ENCODE data around the gene CCDC120. TPM values are rescaled to one million over a fixed set of nuclear protein-coding genes. Genes with fewer than 3 reads are reported as not detected.

CCDC120 gene
- total RNA-seq, 1 donor from 2014 or later = 8.5 TPM

DNA sequence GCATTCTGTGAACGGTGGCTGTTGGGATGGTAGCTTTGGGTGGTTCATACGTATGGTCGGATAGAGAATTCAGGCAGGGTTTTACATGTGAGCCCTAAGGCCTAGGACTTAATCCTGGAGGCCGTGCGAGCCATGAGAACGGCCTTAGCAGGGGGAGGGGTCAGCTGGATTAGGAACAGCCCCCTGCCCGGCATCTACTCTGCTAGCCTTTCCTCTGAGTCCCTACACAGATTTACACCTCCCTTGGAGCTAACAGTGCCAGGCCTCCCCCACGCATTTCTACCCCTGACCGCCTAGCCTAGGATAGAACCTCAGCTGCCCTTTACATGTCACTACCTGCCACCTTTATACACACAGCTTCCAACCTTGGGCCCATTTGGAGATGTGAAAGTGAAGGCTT lies 7.9 kb downstream of the CCDC120 start:
- no peaks in the 10 kb centered on the region for H3K9me3 Mint-ChIP-seq (ENCODE audit: unreplicated experiment)
- no peak for DNase-seq (ENCODE audit: extremely low spot score, unreplicated experiment)
- H3K27ac Mint-ChIP-seq (ENCODE audit: unreplicated experiment) = no peak overlapping the region
- H3K4me1 Mint-ChIP-seq (ENCODE audit: unreplicated experiment) = no peaks in the 10 kb centered on the region
- H3K4me3 Mint-ChIP-seq (ENCODE audit: unreplicated experiment) = no peak overlapping the region
- TF ChIP-seq, protein P1, sequence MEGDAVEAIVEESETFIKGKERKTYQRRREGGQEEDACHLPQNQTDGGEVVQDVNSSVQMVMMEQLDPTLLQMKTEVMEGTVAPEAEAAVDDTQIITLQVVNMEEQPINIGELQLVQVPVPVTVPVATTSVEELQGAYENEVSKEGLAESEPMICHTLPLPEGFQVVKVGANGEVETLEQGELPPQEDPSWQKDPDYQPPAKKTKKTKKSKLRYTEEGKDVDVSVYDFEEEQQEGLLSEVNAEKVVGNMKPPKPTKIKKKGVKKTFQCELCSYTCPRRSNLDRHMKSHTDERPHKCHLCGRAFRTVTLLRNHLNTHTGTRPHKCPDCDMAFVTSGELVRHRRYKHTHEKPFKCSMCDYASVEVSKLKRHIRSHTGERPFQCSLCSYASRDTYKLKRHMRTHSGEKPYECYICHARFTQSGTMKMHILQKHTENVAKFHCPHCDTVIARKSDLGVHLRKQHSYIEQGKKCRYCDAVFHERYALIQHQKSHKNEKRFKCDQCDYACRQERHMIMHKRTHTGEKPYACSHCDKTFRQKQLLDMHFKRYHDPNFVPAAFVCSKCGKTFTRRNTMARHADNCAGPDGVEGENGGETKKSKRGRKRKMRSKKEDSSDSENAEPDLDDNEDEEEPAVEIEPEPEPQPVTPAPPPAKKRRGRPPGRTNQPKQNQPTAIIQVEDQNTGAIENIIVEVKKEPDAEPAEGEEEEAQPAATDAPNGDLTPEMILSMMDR (IDR thresholded peaks at IDR 0.05) = no peak
- no peaks in the 10 kb centered on the region for H3K36me3 Mint-ChIP-seq (ENCODE audit: unreplicated experiment)
- H3K27me3 Mint-ChIP-seq (ENCODE audit: unreplicated experiment) = no peaks in the 10 kb centered on the region

DNA sequence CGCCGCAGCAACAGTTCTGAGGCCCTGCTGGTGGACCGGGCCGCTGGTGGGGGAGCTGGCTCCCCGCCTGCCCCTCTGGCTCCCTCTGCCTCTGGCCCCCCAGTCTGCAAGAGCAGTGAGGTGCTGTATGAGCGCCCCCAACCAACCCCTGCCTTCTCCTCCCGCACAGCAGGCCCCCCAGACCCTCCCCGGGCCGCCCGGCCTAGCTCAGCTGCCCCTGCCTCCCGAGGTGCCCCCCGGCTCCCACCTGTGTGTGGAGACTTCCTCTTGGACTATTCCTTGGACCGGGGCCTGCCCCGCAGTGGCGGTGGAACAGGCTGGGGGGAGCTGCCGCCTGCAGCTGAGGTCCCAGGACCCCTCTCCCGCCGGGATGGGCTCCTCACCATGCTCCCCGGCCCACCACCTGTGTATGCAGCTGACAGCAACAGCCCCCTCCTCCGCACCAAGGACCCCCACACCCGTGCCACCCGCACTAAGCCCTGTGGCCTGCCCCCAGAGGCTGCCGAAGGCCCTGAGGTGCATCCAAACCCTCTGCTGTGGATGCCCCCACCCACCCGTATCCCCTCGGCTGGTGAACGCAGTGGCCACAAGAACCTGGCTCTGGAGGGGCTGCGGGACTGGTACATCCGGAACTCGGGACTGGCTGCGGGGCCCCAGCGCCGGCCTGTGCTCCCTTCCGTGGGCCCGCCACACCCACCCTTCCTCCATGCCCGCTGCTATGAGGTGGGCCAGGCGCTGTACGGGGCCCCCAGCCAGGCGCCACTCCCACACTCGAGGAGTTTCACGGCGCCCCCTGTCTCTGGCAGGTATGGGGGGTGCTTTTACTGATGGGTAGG lies 8.7 kb downstream of the CCDC120 start:
- no peak overlapping the region for H3K4me3 Mint-ChIP-seq (ENCODE audit: unreplicated experiment)
- H3K9me3 Mint-ChIP-seq (ENCODE audit: unreplicated experiment) = no peaks in the 10 kb centered on the region
- no peaks in the 10 kb centered on the region for H3K36me3 Mint-ChIP-seq (ENCODE audit: unreplicated experiment)
- TF ChIP-seq, protein P1 (IDR thresholded peaks at IDR 0.05) = no peak
- H3K27me3 Mint-ChIP-seq (ENCODE audit: unreplicated experiment) = no peaks in the 10 kb centered on the region
- peaks cover 3% of the 10 kb centered on the region for H3K4me1 Mint-ChIP-seq (ENCODE audit: unreplicated experiment)
- no peak overlapping the region for H3K27ac Mint-ChIP-seq (ENCODE audit: unreplicated experiment)
- no peak for DNase-seq (ENCODE audit: extremely low spot score, unreplicated experiment)

DNA sequence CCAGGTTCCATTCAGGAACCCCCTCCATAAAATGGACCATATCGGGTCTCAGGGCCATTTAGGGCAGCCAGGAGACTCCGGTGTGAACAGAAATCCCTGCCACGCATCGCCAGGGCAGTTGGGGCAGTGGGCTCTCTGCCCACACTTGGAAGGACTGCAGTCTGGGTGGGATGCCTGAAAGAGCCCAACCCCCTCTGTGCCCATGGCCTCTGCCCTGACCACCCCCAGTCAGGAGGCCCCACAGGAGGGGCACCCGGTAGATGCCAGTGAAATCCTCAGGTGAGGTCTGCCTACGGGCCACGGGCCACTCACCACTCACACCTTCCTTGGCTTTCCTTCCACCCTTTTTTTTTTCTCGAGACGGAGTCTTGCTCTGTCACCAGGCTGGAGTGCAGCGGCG lies 10.2 kb downstream of the CCDC120 start:
- Mint-ChIP-seq H3K36me3 (ENCODE audit: unreplicated experiment) (no peaks in the 10 kb centered on the region), H3K4me3 (ENCODE audit: unreplicated experiment) (no peak overlapping the region), H3K27me3 (ENCODE audit: unreplicated experiment) (no peaks in the 10 kb centered on the region), H3K4me1 (ENCODE audit: unreplicated experiment) (peaks cover 11% of the 10 kb centered on the region), H3K27ac (ENCODE audit: unreplicated experiment) (no peak overlapping the region), H3K9me3 (ENCODE audit: unreplicated experiment) (no peaks in the 10 kb centered on the region)
- DNase-seq (ENCODE audit: extremely low spot score, unreplicated experiment) = no peak
- TF ChIP-seq, protein P1 (IDR thresholded peaks at IDR 0.05) = no peak

DNA sequence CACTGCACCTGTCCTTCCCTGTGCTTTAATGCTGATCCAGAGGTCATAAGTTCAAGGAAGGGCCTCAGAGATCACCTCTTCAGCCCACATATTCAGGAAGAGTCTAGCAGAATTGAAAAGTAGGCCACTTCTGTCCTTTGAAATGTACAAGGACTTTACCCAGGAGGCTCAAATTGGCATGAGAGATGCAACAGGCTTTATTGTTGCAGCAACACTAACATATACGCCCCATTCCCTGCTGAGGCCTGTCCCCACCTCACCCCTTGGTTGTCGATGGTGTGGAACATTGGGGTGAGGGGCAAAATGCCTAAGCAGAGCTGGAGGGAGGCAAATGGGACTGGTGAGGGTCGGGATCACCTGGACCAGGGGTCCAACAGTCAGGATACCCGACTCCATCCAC lies 12.2 kb downstream of the CCDC120 start:
- TF ChIP-seq, protein P1 (IDR thresholded peaks at IDR 0.05) = no peak
- Mint-ChIP-seq H3K27me3 (ENCODE audit: unreplicated experiment) (no peaks in the 10 kb centered on the region), H3K4me3 (ENCODE audit: unreplicated experiment) (peak overlapping the region; percentile 18), H3K9me3 (ENCODE audit: unreplicated experiment) (no peaks in the 10 kb centered on the region), H3K27ac (ENCODE audit: unreplicated experiment) (no peak overlapping the region), H3K4me1 (ENCODE audit: unreplicated experiment) (peaks cover 13% of the 10 kb centered on the region), H3K36me3 (ENCODE audit: unreplicated experiment) (no peaks in the 10 kb centered on the region)
- DNase-seq (ENCODE audit: extremely low spot score, unreplicated experiment) = no peak

DNA sequence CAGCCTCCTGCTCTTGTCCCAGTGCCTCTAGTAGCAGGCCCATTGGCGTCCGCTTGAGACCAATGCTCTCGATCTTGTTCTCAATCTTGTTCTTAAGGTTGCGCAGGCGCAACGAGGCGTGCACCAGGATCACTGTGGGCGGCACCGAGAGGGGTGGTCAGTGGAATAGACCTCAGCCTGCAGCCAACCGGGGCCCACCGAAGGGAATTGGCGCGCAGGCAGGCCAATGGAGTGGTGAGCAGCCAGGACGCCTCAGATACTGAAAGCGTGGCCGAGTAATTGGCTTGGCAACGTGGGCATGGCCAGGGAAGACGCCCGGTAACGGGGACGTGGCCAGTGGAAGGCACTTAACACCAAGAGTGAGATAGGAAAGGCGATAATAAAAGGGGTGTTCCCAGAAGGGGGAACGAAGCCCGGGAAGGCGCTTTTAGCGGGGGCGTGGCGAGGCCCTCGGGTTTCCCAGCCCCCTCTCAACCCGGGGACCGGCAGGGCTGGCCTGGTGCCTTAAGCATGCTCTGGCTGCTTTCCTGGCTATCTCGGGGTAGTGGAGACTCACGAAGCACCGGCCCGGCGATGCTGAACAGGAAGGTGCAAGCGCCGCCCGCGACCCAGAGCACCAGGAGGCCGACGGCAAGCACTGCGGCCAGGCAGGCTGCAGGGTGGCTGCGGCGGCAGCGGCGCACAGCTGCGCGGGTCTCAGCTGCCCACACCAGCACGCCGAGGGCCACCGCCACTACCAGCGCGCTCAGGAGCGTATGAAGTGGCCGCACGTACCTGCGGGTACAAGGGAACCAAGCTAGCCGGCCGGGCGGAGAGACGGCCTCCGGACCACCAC lies 13.3 kb downstream of the CCDC120 start:
- no peak for DNase-seq (ENCODE audit: extremely low spot score, unreplicated experiment)
- Mint-ChIP-seq H3K36me3 (ENCODE audit: unreplicated experiment) (no peaks in the 10 kb centered on the region), H3K27ac (ENCODE audit: unreplicated experiment) (no peak overlapping the region), H3K4me1 (ENCODE audit: unreplicated experiment) (peaks cover 13% of the 10 kb centered on the region), H3K4me3 (ENCODE audit: unreplicated experiment) (peak overlapping the region; percentile 44), H3K27me3 (ENCODE audit: unreplicated experiment) (no peaks in the 10 kb centered on the region), H3K9me3 (ENCODE audit: unreplicated experiment) (no peaks in the 10 kb centered on the region)
- TF ChIP-seq, protein P1 (IDR thresholded peaks at IDR 0.05) = no peak
